Transverse colon (tissue), 4 donors: Measurements from ENCODE around the gene HNRNPUL1. TPM values are rescaled to one million over a fixed set of nuclear protein-coding genes. Genes with fewer than 3 reads are reported as not detected.
A peak's percentile ranks its signal among the peaks of the same experiment; 100 is the strongest.

Source experiments
- DNase-seq: peaks from one replicate; pipeline ENCODE4 v3.0.0-alpha.2; 2019
- H3K27ac ChIP-seq, 4 donors: fragments of 200-600 bp; sonication (generic); 2 replicates each; pipeline ENCODE4 v1.5.1; 2016 to 2018; ENCODE audit warnings: inconsistent platforms in 4 of 4
- H3K27me3 ChIP-seq: fragments of 200-600 bp; sonication (generic); 2 replicates; pipeline ENCODE4 v1.5.1; 2017; ENCODE audit warnings: inconsistent platforms
- H3K36me3 ChIP-seq, 4 donors: fragments of 200-600 bp; sonication (generic); 2 replicates each; pipeline ENCODE4 v1.5.1; 2017 to 2019; ENCODE audit warnings: inconsistent platforms in 4 of 4
- H3K4me1 ChIP-seq, 4 donors: fragments of 200-600 bp; sonication (generic); 2 replicates each; pipeline ENCODE4 v1.5.1; 2017 to 2020; ENCODE audit warnings: inconsistent platforms in 4 of 4
- H3K4me3 ChIP-seq, 4 donors: fragments of 200-600 bp; sonication (generic); 1 replicate in 1 of 4; 2 replicates in 3 of 4; pipeline versions ENCODE4 v1.5.1 to v1.6.1; 2017 to 2019; ENCODE audit warnings: inconsistent platforms in 4 of 4
- H3K9me3 ChIP-seq, 2 donors: fragments of 200-600 bp; sonication (generic); 2 replicates each; pipeline ENCODE4 v1.5.1; 2017 to 2019; ENCODE audit warnings: inconsistent platforms in 2 of 2
- EP300 ChIP-seq: sonication (generic); formaldehyde crosslinking; IDR thresholded peaks from one replicate; pipeline ENCODE4 v1.6.1; 2017; ENCODE audit warnings: antibody characterized with exemption, low read depth
- POLR2A ChIP-seq: fragments of 450-650 bp; IDR thresholded peaks from one replicate; pipeline ENCODE4 v1.6.1; 2016; ENCODE audit warnings: antibody characterized with exemption, mild to moderate bottlenecking, moderate library complexity
- POLR2AphosphoS5 ChIP-seq, 3 donors: sonication (generic); formaldehyde crosslinking; IDR thresholded peaks; one replicate each; pipeline ENCODE4 v1.6.1; 2016; ENCODE audit warnings: antibody characterized with exemption in 3 of 3
- WGBS, 2 donors: methylation state at CpG; one replicate each; pipeline ENCODE4 v1.1.5; 2018; ENCODE audit warnings: low coverage in 1 of 2; 5-methylcytosine and 5-hydroxymethylcytosine counted together
- in situ Hi-C, 4 donors: fragments of 200-750 bp; cut with MboI; loops; one replicate each; pipeline versions ENCODE4 v1.15.0 to v1.15.1; 2017; ENCODE audit warnings: low sequenced_read_pairs in 3 of 4, low pct_ligation_motif_present in 1 of 4, low pct_unique_long_range_greater_than_20kb in 1 of 4
- intact Hi-C: fragments of 100-400 bp; cut with DNase I; formaldehyde crosslinking; loops from one replicate; pipeline ENCODE4 v1.15.1; 2023; ENCODE audit warnings: low total_unique reads
- total RNA-seq, 4 donors: library from RNA; depleted of rRNA; stranded (reverse); fragments of >200 nt; gene quantifications; one replicate each; pipeline ENCODE4 v1.1.0, GENCODE V29; 2016
- TF ChIP-seq, protein P1 (sequence below), 5 experiments: fragments of 200-600 bp in 3 of 5; fragments of 450-650 bp in 2 of 5; sonication (generic) in 3 of 5; IDR thresholded peaks; 1 replicate in 2 of 5; 2 replicates in 3 of 5; pipeline ENCODE4 v1.5.1; 2016 to 2017; ENCODE audit warnings: antibody characterized with exemption in 5 of 5, inconsistent platforms in 3 of 5, mild to moderate bottlenecking in 2 of 5, moderate library complexity in 1 of 5

The HNRNPUL1 gene
- total RNA-seq, 4 donors from 2014 or later: 115 to 296 (median 145) TPM

DNA sequence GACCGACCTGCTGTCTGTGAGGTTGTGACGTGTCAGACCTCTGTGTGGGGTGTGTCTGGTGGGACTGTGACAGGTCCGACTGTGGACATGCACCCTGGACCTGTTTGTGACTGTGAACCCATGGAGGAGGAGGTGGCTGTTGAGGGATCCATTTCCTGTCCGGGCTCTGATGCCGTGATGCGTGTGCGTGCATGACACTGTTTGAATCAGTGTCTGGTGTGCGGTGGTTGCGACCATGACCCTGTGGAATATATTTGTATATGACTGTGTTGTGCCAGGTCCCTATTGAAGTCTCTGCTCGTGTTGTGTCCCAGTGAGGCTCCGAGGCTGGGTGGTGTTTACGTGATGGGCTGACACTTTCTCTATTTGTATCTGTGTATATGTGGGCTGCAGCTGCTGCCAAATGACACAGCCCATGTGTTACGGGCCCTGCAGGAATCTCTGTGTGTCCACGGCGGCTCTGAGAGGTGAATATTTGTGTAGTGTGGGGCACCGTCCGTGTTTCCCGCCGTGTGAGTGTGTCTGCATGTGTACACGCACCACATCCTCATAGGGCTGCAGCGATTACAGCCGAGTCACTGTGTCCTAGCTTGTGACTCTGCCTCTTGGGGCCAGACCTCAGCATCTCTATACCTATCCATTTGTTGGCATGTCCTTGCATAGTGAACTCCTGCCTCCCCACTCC, 64.1 kb downstream of the HNRNPUL1 start:
- intact Hi-C loops: no loop called here
- 26 to 40% methylated on average over 12 to 22 of the region's 22 CpGs for WGBS, 2 donors
- DNase-seq: no peak
- no peak for TF ChIP-seq EP300
- TF ChIP-seq POLR2AphosphoS5 (IDR thresholded peaks at IDR 0.05): no peak
- no peak for TF ChIP-seq POLR2A
- TF ChIP-seq, protein P1, sequence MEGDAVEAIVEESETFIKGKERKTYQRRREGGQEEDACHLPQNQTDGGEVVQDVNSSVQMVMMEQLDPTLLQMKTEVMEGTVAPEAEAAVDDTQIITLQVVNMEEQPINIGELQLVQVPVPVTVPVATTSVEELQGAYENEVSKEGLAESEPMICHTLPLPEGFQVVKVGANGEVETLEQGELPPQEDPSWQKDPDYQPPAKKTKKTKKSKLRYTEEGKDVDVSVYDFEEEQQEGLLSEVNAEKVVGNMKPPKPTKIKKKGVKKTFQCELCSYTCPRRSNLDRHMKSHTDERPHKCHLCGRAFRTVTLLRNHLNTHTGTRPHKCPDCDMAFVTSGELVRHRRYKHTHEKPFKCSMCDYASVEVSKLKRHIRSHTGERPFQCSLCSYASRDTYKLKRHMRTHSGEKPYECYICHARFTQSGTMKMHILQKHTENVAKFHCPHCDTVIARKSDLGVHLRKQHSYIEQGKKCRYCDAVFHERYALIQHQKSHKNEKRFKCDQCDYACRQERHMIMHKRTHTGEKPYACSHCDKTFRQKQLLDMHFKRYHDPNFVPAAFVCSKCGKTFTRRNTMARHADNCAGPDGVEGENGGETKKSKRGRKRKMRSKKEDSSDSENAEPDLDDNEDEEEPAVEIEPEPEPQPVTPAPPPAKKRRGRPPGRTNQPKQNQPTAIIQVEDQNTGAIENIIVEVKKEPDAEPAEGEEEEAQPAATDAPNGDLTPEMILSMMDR (IDR thresholded peaks at IDR 0.05): no peak
- in situ Hi-C loops: loop anchor here in 1 of 4 donors (25.0 kb wide), 1 partner anchor 234 kb away; no protein-coding TSS in a partner anchor
- Histone ChIP-seq H3K4me1 (peaks cover 25 to 64% (median 45%) of the 10 kb centered on the region in 4 donors), H3K27ac (peak overlapping the region; percentile 78 to 89 (median 83)), H3K27me3 (peaks cover 20% of the 10 kb centered on the region), H3K4me3 (peak overlapping the region in 1 of 4 donors; percentile 21), H3K9me3 (no peaks in the 10 kb centered on the region), H3K36me3 (no peaks in the 10 kb centered on the region)

DNA sequence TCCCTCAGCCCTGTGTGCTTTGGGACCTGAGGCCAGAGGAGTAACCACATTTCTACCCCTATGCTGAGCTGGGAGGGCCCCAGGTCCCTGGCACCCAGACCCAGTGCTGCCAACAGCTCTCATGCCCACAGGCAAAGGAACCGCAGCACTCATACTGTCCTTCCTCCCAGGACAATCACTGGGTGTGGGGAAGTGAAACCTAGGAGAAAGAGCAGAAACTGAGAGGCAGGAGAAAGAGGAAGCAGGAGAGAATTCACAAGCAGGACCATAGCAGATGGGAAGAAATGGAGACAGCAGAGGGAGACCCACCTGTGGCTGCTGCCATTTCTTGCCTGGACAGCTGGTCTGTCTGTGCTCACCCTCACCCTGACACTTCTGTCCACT, 64.7 kb downstream of the HNRNPUL1 start:
- DNase-seq: no peak
- WGBS, 2 donors: 67% methylated on average over 1 of the region's 1 CpG; no CpG with 5 or more reads in 1 of the 2 donors
- Histone ChIP-seq H3K27ac (peak overlapping the region; percentile 78 to 89 (median 83)), H3K4me3 (no peak overlapping the region), H3K9me3 (no peaks in the 10 kb centered on the region), H3K36me3 (no peaks in the 10 kb centered on the region), H3K4me1 (peaks cover 19 to 59% (median 40%) of the 10 kb centered on the region in 4 donors), H3K27me3 (peaks cover 20% of the 10 kb centered on the region)
- in situ Hi-C loops: loop anchor here in 1 of 4 donors (25.0 kb wide), 1 partner anchor 233 kb away; no protein-coding TSS in a partner anchor
- TF ChIP-seq POLR2A: no peak
- no peak for TF ChIP-seq EP300
- TF ChIP-seq, protein P1 (IDR thresholded peaks at IDR 0.05): no peak
- TF ChIP-seq POLR2AphosphoS5 (IDR thresholded peaks at IDR 0.05): no peak
- intact Hi-C loops: no loop called here

DNA sequence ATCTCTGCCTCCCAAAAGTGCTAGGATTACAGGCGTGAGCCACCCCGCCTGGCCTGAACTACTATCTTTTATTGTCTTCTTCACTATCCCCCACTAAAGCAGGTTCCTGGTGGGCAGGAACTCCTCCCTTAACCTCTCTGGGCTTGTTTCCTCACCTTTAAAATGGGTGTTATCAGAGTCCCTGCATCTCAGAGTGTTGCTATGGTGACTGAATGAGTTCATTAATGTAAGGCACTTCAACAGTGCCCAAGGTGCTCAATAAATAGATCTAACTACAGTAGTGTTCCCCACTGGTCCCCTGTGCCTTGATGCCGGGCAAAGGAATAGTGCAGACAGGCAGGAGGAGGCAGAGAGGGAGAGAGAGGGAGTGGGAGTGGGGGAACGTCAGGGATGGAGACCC, 66.3 kb downstream of the HNRNPUL1 start:
- no peak overlapping the region for H3K27ac ChIP-seq
- H3K27me3 ChIP-seq: peaks cover 14% of the 10 kb centered on the region
- in situ Hi-C loops (loop anchor here in 1 of 4 donors (25.0 kb wide), 1 partner anchor 232 kb away; no protein-coding TSS in a partner anchor), intact Hi-C loops (no loop called here)
- H3K36me3 ChIP-seq: no peaks in the 10 kb centered on the region
- 80 to 81% methylated on average over 1 to 4 of the region's 4 CpGs for WGBS, 2 donors
- no peaks in the 10 kb centered on the region for H3K9me3 ChIP-seq
- H3K4me3 ChIP-seq: no peak overlapping the region
- DNase-seq: no peak
- TF ChIP-seq EP300 (no peak), POLR2A (no peak), POLR2AphosphoS5 (IDR thresholded peaks at IDR 0.05) (no peak)
- TF ChIP-seq, protein P1 (IDR thresholded peaks at IDR 0.05): no peak
- H3K4me1 ChIP-seq: peaks cover 12 to 43% (median 28%) of the 10 kb centered on the region in 4 donors

DNA sequence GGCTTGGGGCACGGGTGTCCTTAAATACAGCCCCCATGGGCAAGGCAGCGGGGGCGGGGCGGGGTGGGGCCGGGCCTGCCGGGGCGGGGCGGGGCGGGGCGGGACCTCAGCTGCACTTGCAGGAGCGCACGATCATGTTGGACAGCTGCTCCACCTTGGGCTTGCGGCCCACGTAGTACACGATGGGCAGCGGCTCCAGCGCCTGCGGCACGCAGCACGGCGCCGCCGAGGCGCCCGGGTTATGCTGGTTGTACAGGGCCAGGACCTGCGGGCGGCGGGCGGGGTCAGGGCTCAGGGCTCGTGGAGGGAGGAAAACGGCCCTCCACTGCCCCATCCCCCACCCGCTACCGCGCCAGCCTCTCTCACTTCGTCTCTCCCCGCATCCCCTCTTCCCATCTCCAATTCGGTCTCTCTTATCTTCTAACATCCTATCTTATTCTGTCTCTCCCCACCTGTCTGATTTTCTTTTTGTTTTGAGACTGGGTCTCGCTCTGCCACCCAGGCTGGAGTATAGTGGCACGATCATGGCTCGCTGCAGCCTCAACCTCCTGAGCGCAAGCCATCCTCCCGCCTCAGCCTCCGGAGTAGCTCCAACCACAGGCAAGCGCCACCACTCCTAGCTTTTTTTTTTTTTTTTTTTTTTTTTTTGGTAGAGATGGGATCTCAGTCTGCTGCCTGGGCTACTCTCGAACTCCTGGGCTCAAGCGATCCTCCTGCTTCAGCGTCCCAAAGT, 66.9 kb downstream of the HNRNPUL1 start:
- H3K4me1 ChIP-seq: peaks cover 5 to 38% (median 22%) of the 10 kb centered on the region in 4 donors
- WGBS, 2 donors: 70 to 73% methylated on average over 7 to 35 of the region's 47 CpGs
- no peaks in the 10 kb centered on the region for H3K9me3 ChIP-seq
- TF ChIP-seq EP300: no peak
- TF ChIP-seq POLR2A: no peak
- no peak overlapping the region for H3K27ac ChIP-seq
- no peak overlapping the region for H3K4me3 ChIP-seq
- H3K27me3 ChIP-seq: peaks cover 8% of the 10 kb centered on the region
- no peaks in the 10 kb centered on the region for H3K36me3 ChIP-seq
- in situ Hi-C loops (loop anchor here in 1 of 4 donors (25.0 kb wide), 1 partner anchor 231 kb away; no protein-coding TSS in a partner anchor), intact Hi-C loops (no loop called here)
- DNase-seq: no peak
